Adipocyte (in vitro differentiated cells): ENCODE results near the gene SLC35B3.
"Not testable (repeated sequence)": the region's sequence is repeated elsewhere in the genome, so short reads cannot be mapped to it uniquely, and the experiment has no call there.

Experiments
- DNase-seq: peaks from one replicate; pipeline ENCODE4 v3.0.0-alpha.2; 2015; ENCODE audit warnings: low read depth
- H3K27me3 ChIP-seq: replicated peaks from 2 replicates; pipeline ENCODE4 v1.7.0; 2013; ENCODE audit warnings: mild to moderate bottlenecking, low read length, moderate library complexity; ENCODE audit not compliant: control insufficient read depth, insufficient read depth
- H3K36me3 ChIP-seq: 2 replicates; pipeline ENCODE4 v1.7.0; 2013; ENCODE audit warnings: low read length, mild to moderate bottlenecking, moderate library complexity; ENCODE audit not compliant: control insufficient read depth, insufficient read depth, severe bottlenecking
- H3K4me1 ChIP-seq: 2 replicates; pipeline ENCODE4 v1.7.0; 2013; ENCODE audit warnings: mild to moderate bottlenecking, low read length, moderate library complexity; ENCODE audit not compliant: control insufficient read depth, insufficient read depth
- H3K4me3 ChIP-seq: 2 replicates; pipeline ENCODE4 v1.7.0; 2013; ENCODE audit warnings: mild to moderate bottlenecking, low read length, moderate library complexity
- H3K9ac ChIP-seq: 2 replicates; pipeline ENCODE4 v1.7.0; 2013; ENCODE audit warnings: mild to moderate bottlenecking, low read length, moderate library complexity
- H3K9me3 ChIP-seq: 2 replicates; pipeline ENCODE4 v1.7.0; 2013; ENCODE audit warnings: mild to moderate bottlenecking, low read length, moderate library complexity; ENCODE audit not compliant: control insufficient read depth

The SLC35B3 gene

GRCh38 chr6:8414844-8415243 is 20.5 kb downstream of the SLC35B3 start:
- Histone ChIP-seq H3K27me3 (no peaks in the 10 kb centered on the region), H3K36me3 (peaks cover 94% of the 10 kb centered on the region), H3K4me3 (no peak overlapping the region), H3K9ac (no peak overlapping the region), H3K4me1 (peaks cover 7% of the 10 kb centered on the region), H3K9me3 (no peaks in the 10 kb centered on the region)
- no peak for DNase-seq

GRCh38 chr6:8405946-8406345 is 29.4 kb downstream of the SLC35B3 start:
- H3K9ac ChIP-seq, H3K27me3 ChIP-seq, H3K4me3 ChIP-seq, H3K9me3 ChIP-seq, H3K4me1 ChIP-seq, DNase-seq: not testable (repeated sequence)
- H3K36me3 ChIP-seq = peaks cover 18% of the 10 kb centered on the region

GRCh38 chr6:8402546-8402945 is 32.8 kb downstream of the SLC35B3 start:
- DNase-seq = no peak
- peaks cover 4% of the 10 kb centered on the region for H3K36me3 ChIP-seq
- no peak overlapping the region for H3K9ac ChIP-seq
- peaks cover 7% of the 10 kb centered on the region for H3K9me3 ChIP-seq
- no peaks in the 10 kb centered on the region for H3K4me1 ChIP-seq
- H3K4me3 ChIP-seq = no peak overlapping the region
- H3K27me3 ChIP-seq = no peaks in the 10 kb centered on the region

GRCh38 chr6:8400663-8401062 is 34.7 kb downstream of the SLC35B3 start:
- Histone ChIP-seq H3K9me3 (peaks cover 7% of the 10 kb centered on the region), H3K36me3 (peaks cover 4% of the 10 kb centered on the region), H3K9ac (no peak overlapping the region), H3K4me3 (no peak overlapping the region), H3K4me1 (no peaks in the 10 kb centered on the region), H3K27me3 (no peaks in the 10 kb centered on the region)
- DNase-seq = no peak

- Histone ChIP-seq H3K4me3 (no peak overlapping the region), H3K9me3 (no peaks in the 10 kb centered on the region), H3K27me3 (no peaks in the 10 kb centered on the region), H3K4me1 (no peaks in the 10 kb centered on the region), H3K9ac (no peak overlapping the region), H3K36me3 (no peaks in the 10 kb centered on the region)
- DNase-seq = no peak
These were observed 42.8 kb downstream of the SLC35B3 start for GRCh38 chr6:8392569-8392968.

- Histone ChIP-seq H3K9ac (no peak overlapping the region), H3K4me3 (no peak overlapping the region), H3K9me3 (no peaks in the 10 kb centered on the region)
These were observed 43.4 kb downstream of the SLC35B3 start for GRCh38 chr6:8391934-8392333.

GRCh38 chr6:8389036-8389818 is 46.1 kb downstream of the SLC35B3 start:
- H3K27me3 ChIP-seq = no peaks in the 10 kb centered on the region
- H3K36me3 ChIP-seq = no peaks in the 10 kb centered on the region
- no peak overlapping the region for H3K4me3 ChIP-seq
- no peak for DNase-seq
- no peaks in the 10 kb centered on the region for H3K9me3 ChIP-seq
- no peaks in the 10 kb centered on the region for H3K4me1 ChIP-seq
- no peak overlapping the region for H3K9ac ChIP-seq

More at GRCh38 chr6:8391934-8392333, 43.4 kb downstream of the SLC35B3 start:
- Histone ChIP-seq H3K27me3 (no peaks in the 10 kb centered on the region), H3K36me3 (no peaks in the 10 kb centered on the region), H3K4me1 (no peaks in the 10 kb centered on the region)
- no peak for DNase-seq

- no peak for DNase-seq
- no peak overlapping the region for H3K9ac ChIP-seq
- no peaks in the 10 kb centered on the region for H3K36me3 ChIP-seq
- H3K27me3 ChIP-seq = no peaks in the 10 kb centered on the region
- no peak overlapping the region for H3K4me3 ChIP-seq
- no peaks in the 10 kb centered on the region for H3K9me3 ChIP-seq
- H3K4me1 ChIP-seq = no peaks in the 10 kb centered on the region
These were observed 47.4 kb downstream of the SLC35B3 start for GRCh38 chr6:8387942-8388437.

- Histone ChIP-seq H3K9me3 (no peaks in the 10 kb centered on the region), H3K36me3 (no peaks in the 10 kb centered on the region), H3K27me3 (no peaks in the 10 kb centered on the region), H3K4me1 (no peaks in the 10 kb centered on the region), H3K4me3 (no peak overlapping the region), H3K9ac (no peak overlapping the region)
- no peak for DNase-seq
These were observed 51.8 kb downstream of the SLC35B3 start for GRCh38 chr6:8383584-8383983.

- DNase-seq = no peak
- Histone ChIP-seq H3K36me3 (no peaks in the 10 kb centered on the region), H3K4me1 (no peaks in the 10 kb centered on the region), H3K27me3 (no peaks in the 10 kb centered on the region), H3K9me3 (no peaks in the 10 kb centered on the region), H3K4me3 (no peak overlapping the region), H3K9ac (no peak overlapping the region)
These were observed 52.9 kb downstream of the SLC35B3 start for GRCh38 chr6:8382434-8382833.

- H3K4me3 ChIP-seq = no peak overlapping the region
- H3K4me1 ChIP-seq = no peaks in the 10 kb centered on the region
- no peaks in the 10 kb centered on the region for H3K36me3 ChIP-seq
- H3K9ac ChIP-seq = no peak overlapping the region
- H3K27me3 ChIP-seq = no peaks in the 10 kb centered on the region
- no peak for DNase-seq
- H3K9me3 ChIP-seq = peaks cover 6% of the 10 kb centered on the region
These were observed 59.4 kb downstream of the SLC35B3 start for GRCh38 chr6:8375916-8376315.
